Neuron (in vitro differentiated cells): ENCODE results near the gene RAB11A.
"Not testable (repeated sequence)": the region's sequence is repeated elsewhere in the genome, so short reads cannot be mapped to it uniquely, and the experiment has no call there.

Experiments
- H2AFZ ChIP-seq: one replicate; pipeline ENCODE4 v1.6.1; 2013; ENCODE audit warnings: low read depth, mild to moderate bottlenecking, inconsistent platforms, low read length, moderate library complexity
- H3K27me3 ChIP-seq: one replicate; pipeline ENCODE4 v1.6.1; 2013; ENCODE audit warnings: low read length; ENCODE audit not compliant: insufficient read depth
- H3K36me3 ChIP-seq: one replicate; pipeline ENCODE4 v1.6.1; 2013; ENCODE audit warnings: low read length; ENCODE audit not compliant: insufficient read depth
- H3K4me1 ChIP-seq: one replicate; pipeline ENCODE4 v1.6.1; 2013; ENCODE audit warnings: low read length; ENCODE audit not compliant: insufficient read depth
- H3K4me3 ChIP-seq: 2 replicates; pipeline ENCODE4 v1.5.1; 2013; ENCODE audit warnings: mild to moderate bottlenecking, low read length, moderate library complexity
- H3K9me3 ChIP-seq: one replicate; pipeline ENCODE4 v1.6.1; 2013; ENCODE audit warnings: low read length

Gene RAB11A

DNA sequence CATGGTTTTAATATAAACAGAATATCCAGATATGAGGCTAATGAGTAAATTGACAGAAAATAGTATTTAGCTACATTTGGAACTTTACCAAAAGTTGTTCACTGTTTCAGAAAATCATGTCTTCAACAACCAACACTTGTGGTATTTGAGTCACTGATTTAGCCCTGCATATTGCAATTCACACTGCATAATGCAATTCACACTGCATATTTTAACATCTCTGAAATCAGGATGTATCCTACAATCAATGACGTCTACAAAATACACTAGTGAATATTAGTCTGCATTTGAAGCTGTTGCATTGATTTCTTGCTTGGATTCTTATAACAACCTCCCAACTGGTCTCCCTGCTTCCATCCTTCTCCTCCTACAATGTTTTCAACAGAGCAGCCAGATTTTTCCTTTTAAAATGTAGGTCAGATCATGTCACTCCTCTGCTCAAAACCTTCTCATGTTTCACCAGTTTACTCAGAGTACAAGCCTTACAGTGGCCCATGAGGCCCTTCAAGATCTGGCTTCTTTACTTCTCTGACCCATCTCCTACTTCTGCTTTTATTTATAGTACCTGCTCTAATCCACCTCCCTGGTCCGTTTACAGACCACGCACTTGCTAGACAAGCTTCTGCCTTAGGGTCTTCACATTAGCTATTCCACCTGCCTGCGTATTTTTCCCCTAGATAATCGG, 11.4 kb upstream of the RAB11A start:
- H3K9me3 ChIP-seq: no peaks in the 10 kb centered on the region
- H3K27me3 ChIP-seq: no peaks in the 10 kb centered on the region
- no peak overlapping the region for H3K4me3 ChIP-seq
- H3K4me1 ChIP-seq: no peaks in the 10 kb centered on the region
- no peaks in the 10 kb centered on the region for H3K36me3 ChIP-seq
- H2AFZ ChIP-seq: no peak overlapping the region

- Histone ChIP-seq H3K4me3 (no peak overlapping the region), H3K27me3 (no peaks in the 10 kb centered on the region), H3K4me1 (no peaks in the 10 kb centered on the region)
Measured at GRCh38 chr15:65862682-65863081, 6.6 kb upstream of the RAB11A start.

DNA sequence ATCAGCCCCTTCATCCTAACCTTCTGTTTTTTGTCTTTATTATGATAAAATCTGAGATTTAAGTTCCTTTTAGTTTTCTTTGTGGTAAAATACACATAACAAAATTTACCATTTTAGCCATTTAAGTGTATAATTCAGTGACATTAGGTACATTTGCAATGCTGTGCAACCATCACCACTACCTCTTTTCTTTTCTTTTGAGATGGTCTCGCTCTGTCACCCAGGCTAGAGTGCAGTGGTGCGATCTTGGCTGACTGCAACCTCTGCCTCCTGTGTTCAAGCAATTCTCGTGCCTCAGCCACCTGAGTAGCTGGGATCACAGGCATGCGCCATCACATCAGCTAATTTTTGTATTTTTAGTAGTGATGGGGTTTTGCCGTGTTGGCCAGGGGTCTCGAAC, 6.2 kb upstream of the RAB11A start:
- H3K4me1 ChIP-seq: no peaks in the 10 kb centered on the region
- no peak overlapping the region for H2AFZ ChIP-seq
- no peak overlapping the region for H3K4me3 ChIP-seq
- H3K9me3 ChIP-seq: no peaks in the 10 kb centered on the region
- H3K27me3 ChIP-seq: no peaks in the 10 kb centered on the region
- H3K36me3 ChIP-seq: no peaks in the 10 kb centered on the region

More at GRCh38 chr15:65862682-65863081, 6.6 kb upstream of the RAB11A start:
- Histone ChIP-seq H3K36me3 (no peaks in the 10 kb centered on the region), H3K9me3 (no peaks in the 10 kb centered on the region), H2AFZ (no peak overlapping the region)

DNA sequence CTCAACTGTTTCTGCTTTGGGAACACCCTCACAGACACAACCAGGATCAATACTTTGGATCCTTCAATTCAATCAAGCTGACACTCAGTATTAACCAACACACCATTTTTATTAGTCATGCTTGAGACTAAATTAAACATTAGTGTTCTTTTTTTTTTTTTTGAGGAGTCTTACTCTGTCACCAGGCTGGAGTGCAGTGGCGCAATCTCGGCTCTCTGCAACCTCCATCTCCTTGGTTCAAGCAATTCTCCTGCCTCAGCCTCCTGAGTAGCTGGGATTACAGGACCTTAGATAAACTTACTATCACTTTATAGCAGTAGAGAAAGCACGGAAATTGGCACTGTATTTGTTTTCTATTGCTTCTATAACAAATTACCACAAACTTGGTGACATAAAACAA, 2.0 kb upstream of the RAB11A start:
- no peaks in the 10 kb centered on the region for H3K27me3 ChIP-seq
- H3K9me3 ChIP-seq: no peaks in the 10 kb centered on the region
- no peak overlapping the region for H2AFZ ChIP-seq
- no peak overlapping the region for H3K4me3 ChIP-seq
- no peaks in the 10 kb centered on the region for H3K36me3 ChIP-seq
- peaks cover 7% of the 10 kb centered on the region for H3K4me1 ChIP-seq

DNA sequence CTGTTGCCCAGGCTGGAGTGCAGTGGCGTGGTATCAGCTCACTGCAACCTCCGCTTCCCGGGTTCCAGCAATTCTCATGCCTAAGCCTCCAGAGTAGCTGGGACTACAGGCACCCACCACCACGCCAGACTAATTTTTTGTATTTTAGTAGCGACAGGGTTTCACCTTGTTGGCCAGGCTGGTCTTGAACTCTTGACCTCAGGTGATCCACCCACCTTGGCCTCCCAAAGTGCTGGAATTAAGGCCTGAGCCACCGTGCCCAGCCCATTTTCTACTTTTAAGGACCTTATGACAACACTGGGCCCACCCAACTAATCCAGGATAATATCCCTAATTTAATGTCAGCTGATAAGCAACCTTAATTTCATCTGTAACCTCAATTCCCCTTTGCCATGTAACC, 1.4 kb upstream of the RAB11A start:
- H3K36me3 ChIP-seq, H2AFZ ChIP-seq, H3K4me3 ChIP-seq, H3K4me1 ChIP-seq, H3K27me3 ChIP-seq, H3K9me3 ChIP-seq: not testable (repeated sequence)

DNA sequence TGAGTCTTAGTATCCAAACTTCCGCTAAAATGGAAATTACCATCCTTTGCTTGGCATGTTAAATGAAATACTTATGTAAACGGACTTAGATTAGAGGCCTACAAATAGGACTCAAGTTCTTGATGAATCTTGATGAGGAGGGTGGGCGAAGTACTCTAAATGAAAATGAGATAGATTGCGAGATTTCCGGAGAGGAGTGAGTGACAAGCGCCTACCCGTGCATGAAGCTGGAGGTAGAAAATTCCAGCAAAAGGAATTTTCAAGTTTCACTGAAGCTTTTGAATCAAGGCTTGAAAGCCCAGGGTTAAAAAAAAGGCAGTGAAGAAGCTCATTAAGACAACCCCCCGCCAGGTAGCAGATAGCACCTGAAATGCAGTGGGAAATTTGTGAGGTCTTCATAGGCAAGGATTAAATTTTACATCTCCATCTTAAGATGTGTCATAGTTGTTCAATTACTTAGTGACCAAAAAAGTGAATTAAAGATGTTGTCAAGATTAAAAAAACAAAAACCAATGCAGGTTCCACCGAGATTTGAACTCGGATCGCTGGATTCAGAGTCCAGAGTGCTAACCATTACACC, 655 bp upstream of the RAB11A start:
- no peaks in the 10 kb centered on the region for H3K27me3 ChIP-seq
- no peaks in the 10 kb centered on the region for H3K9me3 ChIP-seq
- H3K36me3 ChIP-seq: no peaks in the 10 kb centered on the region
- H3K4me3 ChIP-seq: peak overlapping the region; percentile 92
- peak overlapping the region; percentile 24 for H2AFZ ChIP-seq
- H3K4me1 ChIP-seq: peaks cover 7% of the 10 kb centered on the region

GRCh38 chr15:65869954-65870871, 922 bp downstream of the RAB11A start:
- Histone ChIP-seq H3K4me3 (peak overlapping the region; percentile 92), H3K9me3 (no peaks in the 10 kb centered on the region), H3K27me3 (no peaks in the 10 kb centered on the region), H3K4me1 (peaks cover 7% of the 10 kb centered on the region), H2AFZ (peak overlapping the region; percentile 24), H3K36me3 (peaks cover 8% of the 10 kb centered on the region)

GRCh38 chr15:65870889-65871533, 1.7 kb downstream of the RAB11A start:
- H3K27me3 ChIP-seq: no peaks in the 10 kb centered on the region
- no peaks in the 10 kb centered on the region for H3K9me3 ChIP-seq
- peaks cover 7% of the 10 kb centered on the region for H3K4me1 ChIP-seq
- peaks cover 14% of the 10 kb centered on the region for H3K36me3 ChIP-seq
- peak overlapping the region; percentile 92 for H3K4me3 ChIP-seq
- H2AFZ ChIP-seq: no peak overlapping the region

DNA sequence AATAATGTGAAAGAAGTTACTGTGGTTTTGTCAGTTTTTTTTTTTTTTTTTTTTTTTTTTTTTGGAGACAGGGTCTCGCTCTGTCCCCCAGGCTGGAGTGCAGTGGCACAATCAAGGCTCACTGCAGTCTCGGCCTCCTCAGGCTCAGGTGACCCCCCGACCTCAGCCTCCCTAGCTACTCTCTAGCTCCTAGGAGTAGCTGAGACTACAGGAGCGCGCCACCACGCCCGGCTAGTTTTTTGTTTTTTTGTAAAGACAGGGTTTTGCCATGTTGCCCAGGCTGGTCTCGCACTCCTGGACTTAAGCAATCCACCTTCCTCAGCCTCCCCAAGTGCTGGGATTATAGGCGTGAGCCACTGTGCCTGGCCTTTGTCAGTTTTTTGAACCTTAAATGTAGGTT, 2.6 kb downstream of the RAB11A start:
- H3K36me3 ChIP-seq: peaks cover 21% of the 10 kb centered on the region
- not testable (repeated sequence) for H3K27me3 ChIP-seq, H3K4me1 ChIP-seq, H3K9me3 ChIP-seq, H2AFZ ChIP-seq, H3K4me3 ChIP-seq

GRCh38 chr15:65872596-65872995, 3.3 kb downstream of the RAB11A start:
- not testable (repeated sequence) for H3K4me1 ChIP-seq, H3K9me3 ChIP-seq, H2AFZ ChIP-seq, H3K4me3 ChIP-seq, H3K27me3 ChIP-seq
- peaks cover 28% of the 10 kb centered on the region for H3K36me3 ChIP-seq

DNA sequence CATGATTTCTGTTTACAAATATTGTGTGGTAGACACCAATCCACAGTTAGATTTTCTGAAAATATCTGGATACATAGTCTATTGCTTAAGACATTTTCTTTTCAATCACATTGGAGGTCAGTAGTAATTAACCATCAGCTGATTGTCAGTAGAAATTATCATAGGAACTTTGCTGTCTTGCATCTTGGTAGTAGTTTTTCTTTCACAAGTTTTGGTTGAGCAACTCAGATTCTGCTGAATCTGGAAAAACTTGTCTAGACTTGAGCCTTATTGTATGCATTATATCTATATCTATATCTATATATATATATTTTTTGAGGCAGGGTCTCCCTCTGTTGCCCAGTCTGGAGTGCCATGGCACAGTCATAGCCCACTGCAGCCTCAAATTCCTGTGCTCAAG, 4.0 kb downstream of the RAB11A start:
- H2AFZ ChIP-seq: no peak overlapping the region
- no peak overlapping the region for H3K4me3 ChIP-seq
- H3K4me1 ChIP-seq: peaks cover 7% of the 10 kb centered on the region
- no peaks in the 10 kb centered on the region for H3K27me3 ChIP-seq
- no peaks in the 10 kb centered on the region for H3K9me3 ChIP-seq
- peaks cover 35% of the 10 kb centered on the region for H3K36me3 ChIP-seq

DNA sequence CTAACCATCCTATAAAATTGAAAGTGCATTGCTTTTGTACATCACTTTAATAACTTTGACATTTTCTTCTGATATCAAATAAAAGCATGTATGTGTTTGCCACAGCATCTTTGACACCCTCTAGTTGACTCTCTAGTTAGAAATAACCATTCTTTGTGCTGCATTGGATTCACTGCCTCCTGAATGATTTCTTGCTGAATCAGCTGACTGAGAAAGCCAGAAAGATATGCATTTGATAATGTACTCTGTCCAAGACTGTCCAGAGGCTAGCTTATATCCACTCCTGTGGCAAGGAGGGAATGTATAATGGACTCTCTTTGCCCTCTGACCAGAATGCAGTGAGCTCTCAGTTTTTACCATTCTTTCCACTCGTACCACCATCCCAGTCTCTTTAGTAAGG, 6.2 kb downstream of the RAB11A start:
- Histone ChIP-seq H3K36me3 (peaks cover 55% of the 10 kb centered on the region), H2AFZ (no peak overlapping the region), H3K4me3 (no peak overlapping the region), H3K27me3 (no peaks in the 10 kb centered on the region), H3K4me1 (peaks cover 7% of the 10 kb centered on the region), H3K9me3 (no peaks in the 10 kb centered on the region)

GRCh38 chr15:65877749-65878148, 8.5 kb downstream of the RAB11A start:
- H3K4me1 ChIP-seq: no peaks in the 10 kb centered on the region
- peaks cover 76% of the 10 kb centered on the region for H3K36me3 ChIP-seq
- no peaks in the 10 kb centered on the region for H3K27me3 ChIP-seq
- H3K9me3 ChIP-seq: no peaks in the 10 kb centered on the region
- no peak overlapping the region for H3K4me3 ChIP-seq
- H2AFZ ChIP-seq: no peak overlapping the region
